KMS-11 (cell line): ENCODE results near the gene GTSF1L.

Experiments
- H2AFZ ChIP-seq: fragments of 200-600 bp; sonication (generic); 2 replicates; pipeline ENCODE4 v1.6.1; 2016; ENCODE audit warnings: antibody characterized with exemption, mixed run types, low read depth
- H3K27ac ChIP-seq: fragments of 200-600 bp; sonication (generic); 2 replicates; pipeline ENCODE4 v1.6.1; 2016; ENCODE audit warnings: mild to moderate bottlenecking, mixed run types
- H3K27me3 ChIP-seq: fragments of 200-600 bp; sonication (generic); 2 replicates; pipeline ENCODE4 v1.6.1; 2017; ENCODE audit warnings: mild to moderate bottlenecking, low read depth, mixed run types, moderate library complexity; ENCODE audit not compliant: insufficient read depth
- H3K36me3 ChIP-seq: fragments of 200-600 bp; sonication (generic); 2 replicates; pipeline ENCODE4 v1.6.1; 2017; ENCODE audit warnings: mild to moderate bottlenecking, mixed run types; ENCODE audit not compliant: insufficient read depth
- H3K4me1 ChIP-seq: fragments of 200-600 bp; sonication (generic); 2 replicates; pipeline ENCODE4 v1.6.1; 2016; ENCODE audit warnings: mild to moderate bottlenecking, low read depth, mixed run types; ENCODE audit not compliant: poor library complexity, severe bottlenecking
- H3K4me2 ChIP-seq: fragments of 200-600 bp; sonication (generic); 2 replicates; pipeline ENCODE4 v1.7.0; 2016; ENCODE audit warnings: mild to moderate bottlenecking, mixed run types
- H3K4me3 ChIP-seq: fragments of 200-600 bp; sonication (generic); IDR thresholded peaks from 2 replicates; pipeline ENCODE4 v1.6.1; 2017; ENCODE audit warnings: low read depth, low read length, mixed read lengths; ENCODE audit not compliant: insufficient read depth
- H3K79me2 ChIP-seq: fragments of 200-600 bp; sonication (generic); 2 replicates; pipeline ENCODE4 v1.6.1; 2016; ENCODE audit warnings: low read depth, mixed run types; ENCODE audit not compliant: insufficient read depth
- H3K9ac ChIP-seq: fragments of 200-600 bp; sonication (generic); 2 replicates; pipeline ENCODE4 v1.6.1; 2016; ENCODE audit warnings: mild to moderate bottlenecking, mixed run types
- H4K20me1 ChIP-seq: fragments of 200-600 bp; sonication (generic); 2 replicates; pipeline ENCODE4 v1.6.1; 2016; ENCODE audit warnings: mild to moderate bottlenecking, mixed run types; ENCODE audit not compliant: insufficient read depth
- TF ChIP-seq, protein P1 (sequence below): fragments of 200-600 bp; sonication (generic); conservative IDR thresholded peaks from 2 replicates; pipeline ENCODE4 v1.6.1; 2017; ENCODE audit warnings: low read depth, mild to moderate bottlenecking, antibody characterized with exemption, low read length, moderate library complexity, mixed read lengths

GTSF1L gene

DNA sequence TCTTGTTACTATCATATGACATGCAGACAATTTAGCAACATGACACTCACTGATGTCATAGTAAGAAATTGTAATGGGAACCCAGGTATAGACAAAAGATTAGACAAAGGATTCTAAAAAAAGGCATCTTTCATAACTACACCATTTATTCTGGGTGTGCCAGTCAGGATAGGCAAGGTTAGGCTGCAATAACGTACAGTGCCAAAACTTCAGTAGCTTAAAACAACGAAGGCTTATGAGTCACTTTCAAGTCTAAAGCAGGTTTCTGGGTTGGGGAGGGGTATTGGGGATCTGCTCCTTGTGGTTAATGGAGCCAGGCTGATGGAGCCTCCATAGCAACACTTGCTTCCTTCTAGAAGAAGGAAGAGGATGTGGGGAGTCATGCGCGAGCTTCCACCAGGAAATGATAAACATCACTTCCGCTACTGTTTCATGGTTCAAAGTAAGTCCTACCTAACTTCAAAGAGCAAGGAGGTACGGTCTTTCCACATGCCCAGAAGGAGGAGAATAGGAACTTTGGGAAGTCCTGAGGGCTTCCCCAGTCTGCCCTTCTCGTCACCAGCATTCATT, 2.0 kb upstream of the GTSF1L start:
- H3K4me1 ChIP-seq = peaks cover 15% of the 10 kb centered on the region
- H2AFZ ChIP-seq = no peak overlapping the region
- H3K4me2 ChIP-seq = no peak overlapping the region; the same call in 1 of the 2 replicates
- no peak overlapping the region for H3K4me3 ChIP-seq
- no peaks in the 10 kb centered on the region for H3K79me2 ChIP-seq
- TF ChIP-seq, protein P1, sequence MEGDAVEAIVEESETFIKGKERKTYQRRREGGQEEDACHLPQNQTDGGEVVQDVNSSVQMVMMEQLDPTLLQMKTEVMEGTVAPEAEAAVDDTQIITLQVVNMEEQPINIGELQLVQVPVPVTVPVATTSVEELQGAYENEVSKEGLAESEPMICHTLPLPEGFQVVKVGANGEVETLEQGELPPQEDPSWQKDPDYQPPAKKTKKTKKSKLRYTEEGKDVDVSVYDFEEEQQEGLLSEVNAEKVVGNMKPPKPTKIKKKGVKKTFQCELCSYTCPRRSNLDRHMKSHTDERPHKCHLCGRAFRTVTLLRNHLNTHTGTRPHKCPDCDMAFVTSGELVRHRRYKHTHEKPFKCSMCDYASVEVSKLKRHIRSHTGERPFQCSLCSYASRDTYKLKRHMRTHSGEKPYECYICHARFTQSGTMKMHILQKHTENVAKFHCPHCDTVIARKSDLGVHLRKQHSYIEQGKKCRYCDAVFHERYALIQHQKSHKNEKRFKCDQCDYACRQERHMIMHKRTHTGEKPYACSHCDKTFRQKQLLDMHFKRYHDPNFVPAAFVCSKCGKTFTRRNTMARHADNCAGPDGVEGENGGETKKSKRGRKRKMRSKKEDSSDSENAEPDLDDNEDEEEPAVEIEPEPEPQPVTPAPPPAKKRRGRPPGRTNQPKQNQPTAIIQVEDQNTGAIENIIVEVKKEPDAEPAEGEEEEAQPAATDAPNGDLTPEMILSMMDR = no peak
- H4K20me1 ChIP-seq = no peaks in the 10 kb centered on the region
- no peak overlapping the region for H3K9ac ChIP-seq
- H3K36me3 ChIP-seq = no peaks in the 10 kb centered on the region
- no peak overlapping the region for H3K27ac ChIP-seq
- no peaks in the 10 kb centered on the region for H3K27me3 ChIP-seq

DNA sequence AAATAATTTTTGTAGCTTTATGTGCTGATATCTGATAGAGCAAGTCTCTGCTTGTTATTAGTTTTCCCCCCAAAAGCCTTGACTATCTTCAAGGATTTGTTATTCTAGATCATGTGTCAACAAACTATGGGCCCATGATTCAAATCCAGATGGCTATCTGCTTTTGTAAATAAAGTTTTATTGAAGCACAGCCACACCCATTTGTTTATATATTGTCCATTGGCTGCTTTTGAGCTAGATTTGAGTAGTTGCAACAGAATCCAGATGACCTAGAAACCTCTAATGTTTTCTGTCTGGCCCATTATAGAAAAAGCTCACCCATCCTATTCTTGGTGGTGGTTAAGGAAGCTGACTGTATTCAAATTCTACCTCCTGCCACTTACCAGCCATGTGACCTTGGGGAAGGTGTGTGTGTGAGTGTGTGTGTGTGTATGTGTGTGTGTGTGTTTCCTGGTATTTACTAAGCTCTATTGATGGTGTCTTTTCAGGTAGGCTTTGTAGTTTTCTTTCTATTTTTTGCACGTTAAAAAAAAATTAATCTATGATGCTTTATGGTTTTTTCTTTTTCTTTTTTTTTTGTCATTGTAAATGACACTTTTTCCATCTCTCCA, 1.3 kb upstream of the GTSF1L start:
- H3K4me2 ChIP-seq = peak overlapping the region; percentile 9; the same call in 1 of the 2 replicates
- TF ChIP-seq, protein P1 = no peak
- no peaks in the 10 kb centered on the region for H4K20me1 ChIP-seq
- no peaks in the 10 kb centered on the region for H3K36me3 ChIP-seq
- H2AFZ ChIP-seq = no peak overlapping the region
- H3K27ac ChIP-seq = no peak overlapping the region
- H3K4me3 ChIP-seq = no peak overlapping the region
- no peaks in the 10 kb centered on the region for H3K79me2 ChIP-seq
- peaks cover 12% of the 10 kb centered on the region for H3K4me1 ChIP-seq
- H3K27me3 ChIP-seq = no peaks in the 10 kb centered on the region
- no peak overlapping the region for H3K9ac ChIP-seq

DNA sequence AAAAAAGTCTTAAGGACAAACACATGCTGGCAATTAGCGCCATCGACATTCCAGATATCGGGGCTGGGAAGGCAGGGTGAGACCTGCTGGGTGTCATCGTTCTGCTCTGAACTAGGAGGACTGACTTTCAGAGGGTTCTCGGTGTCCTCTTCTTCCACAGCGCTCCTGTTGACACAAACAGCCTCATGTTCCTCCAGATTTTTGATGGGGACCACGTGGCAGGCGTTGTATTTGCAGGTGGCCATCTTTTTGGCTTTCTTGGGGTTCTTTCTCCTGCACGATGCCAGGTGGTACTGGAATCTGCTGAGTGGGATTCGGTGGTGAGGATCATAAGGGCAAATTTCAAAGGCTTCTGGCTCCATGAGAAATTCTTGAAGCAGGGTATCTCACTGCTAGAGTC, 469 bp downstream of the GTSF1L start:
- TF ChIP-seq, protein P1 = no peak
- H3K27me3 ChIP-seq = no peaks in the 10 kb centered on the region
- no peak overlapping the region for H3K27ac ChIP-seq
- H4K20me1 ChIP-seq = no peaks in the 10 kb centered on the region
- H3K9ac ChIP-seq = no peak overlapping the region
- H3K4me1 ChIP-seq = peaks cover 22% of the 10 kb centered on the region
- no peak overlapping the region for H3K4me2 ChIP-seq
- no peak overlapping the region for H3K4me3 ChIP-seq
- H3K36me3 ChIP-seq = no peaks in the 10 kb centered on the region
- no peaks in the 10 kb centered on the region for H3K79me2 ChIP-seq
- H2AFZ ChIP-seq = no peak overlapping the region

GRCh38 chr20:43725666-43726065, 1.1 kb downstream of the GTSF1L start:
- Histone ChIP-seq H3K27ac (0 out of 2 replicates have a peak overlapping the region, but pooled peaks have one; percentile 20), H3K79me2 (no peaks in the 10 kb centered on the region), H3K36me3 (no peaks in the 10 kb centered on the region), H3K4me1 (peaks cover 22% of the 10 kb centered on the region), H3K4me3 (no peak overlapping the region), H3K4me2 (no peak overlapping the region), H2AFZ (no peak overlapping the region), H4K20me1 (no peaks in the 10 kb centered on the region), H3K9ac (no peak overlapping the region), H3K27me3 (no peaks in the 10 kb centered on the region)
- TF ChIP-seq, protein P1 = no peak
